NCI-H1048 (cell line): ENCODE measurements around the gene IRAG1.

ENCODE experiments used
- DNase-seq: peaks from one replicate; lab custom pipeline; 2025; lab: John Stamatoyannopoulos, UW

Gene IRAG1

GRCh38 chr11:10666556-10667520 lies 26.7 kb downstream of the IRAG1 start:
- no peak for DNase-seq

GRCh38 chr11:10664496-10664895 lies 29.1 kb downstream of the IRAG1 start:
- no peak for DNase-seq

GRCh38 chr11:10663990-10664389 lies 29.6 kb downstream of the IRAG1 start:
- no peak for DNase-seq

- DNase-seq: no peak
These were observed 30.2 kb downstream of the IRAG1 start for GRCh38 chr11:10663365-10663764.

GRCh38 chr11:10660323-10660722 lies 33.2 kb downstream of the IRAG1 start:
- DNase-seq: no peak

GRCh38 chr11:10659339-10660216 lies 34.0 kb downstream of the IRAG1 start:
- DNase-seq: no peak

- DNase-seq: no peak
These were observed 34.8 kb downstream of the IRAG1 start for GRCh38 chr11:10658621-10659338.

- no peak for DNase-seq
These were observed 36.0 kb downstream of the IRAG1 start for GRCh38 chr11:10657308-10658271.

GRCh38 chr11:10655943-10656576 lies 37.5 kb downstream of the IRAG1 start:
- DNase-seq: no peak

GRCh38 chr11:10655227-10655626 lies 38.3 kb downstream of the IRAG1 start:
- no peak for DNase-seq

GRCh38 chr11:10654811-10655150 lies 38.8 kb downstream of the IRAG1 start:
- no peak for DNase-seq

GRCh38 chr11:10653946-10654810 lies 39.4 kb downstream of the IRAG1 start:
- DNase-seq: no peak

- DNase-seq: no peak
These were observed 40.3 kb downstream of the IRAG1 start for GRCh38 chr11:10653261-10653660.

- DNase-seq: no peak
These were observed 41.7 kb downstream of the IRAG1 start for GRCh38 chr11:10651656-10652361.

GRCh38 chr11:10650630-10651029 lies 42.9 kb downstream of the IRAG1 start:
- DNase-seq: no peak

- no peak for DNase-seq
These were observed 43.4 kb downstream of the IRAG1 start for GRCh38 chr11:10650166-10650565.

- DNase-seq: no peak
These were observed 44.7 kb downstream of the IRAG1 start for GRCh38 chr11:10648871-10649270.

GRCh38 chr11:10646681-10647355 lies 46.7 kb downstream of the IRAG1 start:
- no peak for DNase-seq
